ENCODE results near the gene DENND11. TPM values are rescaled to one million over a fixed set of nuclear protein-coding genes. Genes with fewer than 3 reads are reported as not detected.

The DENND11 gene
- polyA plus RNA-seq, 2 of the 4 experiments (the other 2 are of a cell fraction), result 7.1 to 11.5 TPM

DNA sequence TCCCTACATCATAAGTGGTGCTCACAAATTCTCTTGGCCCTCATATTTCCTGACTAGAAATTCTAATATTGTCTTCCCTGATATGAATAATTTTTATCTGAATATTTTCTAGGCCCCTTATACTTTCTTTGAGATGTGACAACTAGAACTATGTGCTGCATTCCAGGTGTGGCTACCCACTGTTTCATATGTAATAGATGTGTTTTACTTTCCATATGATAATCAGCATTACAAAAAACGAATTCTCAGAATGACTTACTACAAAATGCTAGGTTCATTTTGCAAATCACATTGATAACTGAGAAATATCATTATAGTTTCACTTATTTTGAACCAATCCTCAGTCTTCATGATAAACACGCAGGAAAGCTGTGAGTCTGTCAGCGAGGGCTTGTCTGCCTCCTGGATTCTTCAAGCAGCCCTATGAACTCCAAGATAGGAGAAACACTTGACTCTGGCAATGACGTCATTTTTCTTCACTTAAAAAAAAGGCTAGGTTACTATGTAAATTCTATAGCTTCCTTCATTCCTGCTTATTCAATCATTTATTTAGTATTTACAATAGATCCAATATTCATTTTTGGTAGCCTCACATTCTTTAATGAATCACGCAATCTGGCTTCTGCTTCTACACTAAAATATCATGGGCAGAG is 10.8 kb upstream of the DENND11 start:
- no peaks in the 10 kb centered on the region for H3K9me3 ChIP-seq
- no peak overlapping the region for H3K27ac ChIP-seq
- TF ChIP-seq HEYL (CRISPR knock-in tag; IDR thresholded peaks at IDR 0.05) (no peak), KDM5A (IDR thresholded peaks at IDR 0.05) (no peak), JUN (IDR thresholded peaks at IDR 0.05) (no peak), CEBPB (IDR thresholded peaks at IDR 0.05) (no peak), NFE2L2 (conservative IDR thresholded peaks at IDR 0.05; ENCODE audit: low read length) (no peak), TP53 (CRISPR knock-in tag; IDR thresholded peaks at IDR 0.05) (no peak), POLR2AphosphoS2 (conservative IDR thresholded peaks at IDR 0.05; ENCODE audit: low read length) (no peak), E2F6 (IDR thresholded peaks at IDR 0.05; ENCODE audit: borderline replicate concordance, low read depth) (no peak), RAD21 (conservative IDR thresholded peaks at IDR 0.05 in 1 of 2, IDR thresholded peaks at IDR 0.05 in 1 of 2) (no peak), ZSCAN20 (CRISPR knock-in tag; IDR thresholded peaks at IDR 0.05) (no peak), RCOR1 (IDR thresholded peaks at IDR 0.05; ENCODE audit: low read depth, low read length) (no peak), RARB (CRISPR knock-in tag; IDR thresholded peaks at IDR 0.05) (no peak), NPAS2 (CRISPR knock-in tag; IDR thresholded peaks at IDR 0.05; ENCODE audit: borderline replicate concordance) (no peak), CBX2 (IDR thresholded peaks at IDR 0.05; ENCODE audit: borderline replicate concordance, low read depth) (no peak), MAZ (IDR thresholded peaks at IDR 0.05; ENCODE audit: borderline replicate concordance, low read depth, low read length) (no peak), PBX3 (IDR thresholded peaks at IDR 0.05) (no peak)
- TF ChIP-seq, protein P1, sequence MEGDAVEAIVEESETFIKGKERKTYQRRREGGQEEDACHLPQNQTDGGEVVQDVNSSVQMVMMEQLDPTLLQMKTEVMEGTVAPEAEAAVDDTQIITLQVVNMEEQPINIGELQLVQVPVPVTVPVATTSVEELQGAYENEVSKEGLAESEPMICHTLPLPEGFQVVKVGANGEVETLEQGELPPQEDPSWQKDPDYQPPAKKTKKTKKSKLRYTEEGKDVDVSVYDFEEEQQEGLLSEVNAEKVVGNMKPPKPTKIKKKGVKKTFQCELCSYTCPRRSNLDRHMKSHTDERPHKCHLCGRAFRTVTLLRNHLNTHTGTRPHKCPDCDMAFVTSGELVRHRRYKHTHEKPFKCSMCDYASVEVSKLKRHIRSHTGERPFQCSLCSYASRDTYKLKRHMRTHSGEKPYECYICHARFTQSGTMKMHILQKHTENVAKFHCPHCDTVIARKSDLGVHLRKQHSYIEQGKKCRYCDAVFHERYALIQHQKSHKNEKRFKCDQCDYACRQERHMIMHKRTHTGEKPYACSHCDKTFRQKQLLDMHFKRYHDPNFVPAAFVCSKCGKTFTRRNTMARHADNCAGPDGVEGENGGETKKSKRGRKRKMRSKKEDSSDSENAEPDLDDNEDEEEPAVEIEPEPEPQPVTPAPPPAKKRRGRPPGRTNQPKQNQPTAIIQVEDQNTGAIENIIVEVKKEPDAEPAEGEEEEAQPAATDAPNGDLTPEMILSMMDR (IDR thresholded peaks at IDR 0.05), result no peak
- H3K4me2 ChIP-seq, result no peak overlapping the region
- CTCF ChIA-PET, result no interaction called here
- DNase-seq (ENCODE audit: low read depth in 1 of 2, low spot score in 1 of 2) (no peak), ATAC-seq (no peak), FAIRE-seq (no peak)
- POLR2A ChIA-PET, result no interaction called here
- no peak overlapping the region for H3K4me3 ChIP-seq
- H3K4me1 ChIP-seq, result no peaks in the 10 kb centered on the region
- 54% methylated on average over 5 of the region's 5 CpGs for WGBS (ENCODE audit: missing lambda C conversion rate)

GRCh38 chr7:141710301-141710700 is 8.3 kb upstream of the DENND11 start:
- Histone ChIP-seq H3K27ac (no peak overlapping the region), H3K9me3 (no peaks in the 10 kb centered on the region), H3K4me2 (no peak overlapping the region), H3K4me1 (peaks cover 4% of the 10 kb centered on the region), H3K4me3 (no peak overlapping the region)
- CTCF ChIA-PET, result no interaction called here
- WGBS (ENCODE audit: missing lambda C conversion rate), result 6% methylated on average over 1 of the region's 1 CpG
- POLR2A ChIA-PET, result no interaction called here
- ATAC-seq, result no peak
- no peak for DNase-seq (ENCODE audit: low read depth in 1 of 2, low spot score in 1 of 2)
- no peak for FAIRE-seq
- TF ChIP-seq, protein P2, sequence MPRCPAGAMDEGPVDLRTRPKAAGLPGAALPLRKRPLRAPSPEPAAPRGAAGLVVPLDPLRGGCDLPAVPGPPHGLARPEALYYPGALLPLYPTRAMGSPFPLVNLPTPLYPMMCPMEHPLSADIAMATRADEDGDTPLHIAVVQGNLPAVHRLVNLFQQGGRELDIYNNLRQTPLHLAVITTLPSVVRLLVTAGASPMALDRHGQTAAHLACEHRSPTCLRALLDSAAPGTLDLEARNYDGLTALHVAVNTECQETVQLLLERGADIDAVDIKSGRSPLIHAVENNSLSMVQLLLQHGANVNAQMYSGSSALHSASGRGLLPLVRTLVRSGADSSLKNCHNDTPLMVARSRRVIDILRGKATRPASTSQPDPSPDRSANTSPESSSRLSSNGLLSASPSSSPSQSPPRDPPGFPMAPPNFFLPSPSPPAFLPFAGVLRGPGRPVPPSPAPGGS (IDR thresholded peaks at IDR 0.05), result no peak
- TF ChIP-seq MAZ (IDR thresholded peaks at IDR 0.05; ENCODE audit: borderline replicate concordance, low read depth, low read length) (no peak), E2F6 (IDR thresholded peaks at IDR 0.05; ENCODE audit: borderline replicate concordance, low read depth) (no peak), SMC3 (IDR thresholded peaks at IDR 0.05) (no peak), JUN (IDR thresholded peaks at IDR 0.05) (no peak), RAD21 (conservative IDR thresholded peaks at IDR 0.05 in 1 of 2, IDR thresholded peaks at IDR 0.05 in 1 of 2) (no peak), HES2 (IDR thresholded peaks at IDR 0.05) (no peak), CBX8 (IDR thresholded peaks at IDR 0.05) (no peak), CHD4 (IDR thresholded peaks at IDR 0.05; ENCODE audit: borderline replicate concordance) (no peak), RNF2 (IDR thresholded peaks at IDR 0.05; ENCODE audit: borderline replicate concordance, low read depth) (no peak), HOXB13 (CRISPR knock-in tag; IDR thresholded peaks at IDR 0.05; ENCODE audit: low read depth) (no peak), ZC3H11A (IDR thresholded peaks at IDR 0.05) (no peak), FOSB (CRISPR knock-in tag; IDR thresholded peaks at IDR 0.05) (no peak), FOSL2 (IDR thresholded peaks at IDR 0.05) (no peak), FOSL2 (CRISPR knock-in tag; IDR thresholded peaks at IDR 0.05) (no peak), JUNB (IDR thresholded peaks at IDR 0.05) (no peak), ZNF302 (CRISPR knock-in tag; IDR thresholded peaks at IDR 0.05) (no peak)

All from A549 (cell line).